Stimulated activated CD8-positive, alpha-beta memory T cell treated with anti-CD3 and anti-CD28 coated beads, Interleukin-15, amount 100 ng/mL, for 1 hour (primary cell): ENCODE measurements around the gene COL26A1.

Experiments
- DNase-seq: peaks from one replicate; pipeline ENCODE4 v3.0.0-alpha.2; 2020; ENCODE audit warnings: low read depth

The COL26A1 gene

GRCh38 chr7:101576998-101577397 lies 214.3 kb downstream of the COL26A1 start:
- DNase-seq, result no peak

GRCh38 chr7:101578552-101578951 lies 215.9 kb downstream of the COL26A1 start:
- DNase-seq, result no peak

- DNase-seq, result no peak
Measured at GRCh38 chr7:101580596-101580995, 217.9 kb downstream of the COL26A1 start.

DNA sequence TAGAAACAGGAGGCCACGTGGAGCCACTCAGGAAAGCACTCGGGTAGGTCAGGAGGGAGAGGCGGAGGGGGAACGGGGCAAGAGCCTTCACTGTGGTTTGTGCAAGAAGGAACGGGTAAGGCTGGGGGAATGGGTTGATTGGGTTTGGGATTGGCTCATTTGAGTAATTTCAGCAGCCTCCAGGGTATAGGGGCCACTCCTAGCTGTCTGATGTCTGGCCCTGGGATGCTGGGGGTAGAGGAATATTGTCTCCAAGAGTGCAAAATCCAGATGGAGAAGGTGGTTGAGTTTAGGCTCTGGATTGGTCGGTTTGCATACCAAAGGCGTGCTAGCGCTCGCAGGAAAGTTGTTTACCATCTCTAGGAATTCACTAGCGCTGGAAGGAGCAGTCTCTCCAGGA lies 219.2 kb downstream of the COL26A1 start:
- no peak for DNase-seq

GRCh38 chr7:101582971-101583370 lies 220.3 kb downstream of the COL26A1 start:
- DNase-seq, result no peak

DNA sequence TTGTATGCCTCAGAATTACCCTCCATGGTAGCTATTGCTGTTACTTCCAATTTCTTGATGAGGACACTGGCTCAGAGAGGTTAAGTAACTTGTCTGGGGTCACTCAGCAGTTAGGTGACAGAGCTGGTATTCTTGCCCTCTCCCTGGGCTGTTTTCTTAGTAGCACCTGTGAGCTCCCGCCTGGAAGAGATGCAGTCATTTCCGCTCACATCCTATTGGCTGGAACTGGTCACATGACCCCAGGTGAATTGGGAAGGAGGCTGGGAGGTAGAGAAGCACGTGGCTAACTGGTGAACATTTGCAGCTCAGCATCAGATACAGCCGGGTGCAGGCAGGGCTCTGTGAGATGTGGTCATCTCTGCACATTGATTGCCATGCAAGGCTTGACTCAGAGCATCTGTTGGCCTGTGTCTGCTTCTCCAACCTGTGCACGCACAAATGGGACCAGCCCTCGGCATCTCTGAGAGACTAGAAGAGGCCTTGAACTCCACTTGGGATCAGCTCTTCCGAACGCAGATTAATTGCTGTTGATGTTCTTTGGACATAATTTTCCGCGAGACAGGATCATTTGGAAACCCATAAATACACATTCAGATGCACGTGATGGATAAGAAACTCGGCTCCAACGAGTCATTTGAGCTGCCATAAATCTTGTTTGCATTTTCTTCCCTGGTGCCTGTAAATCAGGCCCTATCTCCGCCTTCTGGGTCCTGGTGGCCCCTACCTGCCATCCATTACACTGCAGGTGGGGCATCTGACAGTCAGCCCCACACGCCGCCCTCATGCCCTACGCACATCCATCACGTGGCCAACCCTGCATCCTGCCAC lies 223.6 kb downstream of the COL26A1 start:
- DNase-seq, result no peak

DNA sequence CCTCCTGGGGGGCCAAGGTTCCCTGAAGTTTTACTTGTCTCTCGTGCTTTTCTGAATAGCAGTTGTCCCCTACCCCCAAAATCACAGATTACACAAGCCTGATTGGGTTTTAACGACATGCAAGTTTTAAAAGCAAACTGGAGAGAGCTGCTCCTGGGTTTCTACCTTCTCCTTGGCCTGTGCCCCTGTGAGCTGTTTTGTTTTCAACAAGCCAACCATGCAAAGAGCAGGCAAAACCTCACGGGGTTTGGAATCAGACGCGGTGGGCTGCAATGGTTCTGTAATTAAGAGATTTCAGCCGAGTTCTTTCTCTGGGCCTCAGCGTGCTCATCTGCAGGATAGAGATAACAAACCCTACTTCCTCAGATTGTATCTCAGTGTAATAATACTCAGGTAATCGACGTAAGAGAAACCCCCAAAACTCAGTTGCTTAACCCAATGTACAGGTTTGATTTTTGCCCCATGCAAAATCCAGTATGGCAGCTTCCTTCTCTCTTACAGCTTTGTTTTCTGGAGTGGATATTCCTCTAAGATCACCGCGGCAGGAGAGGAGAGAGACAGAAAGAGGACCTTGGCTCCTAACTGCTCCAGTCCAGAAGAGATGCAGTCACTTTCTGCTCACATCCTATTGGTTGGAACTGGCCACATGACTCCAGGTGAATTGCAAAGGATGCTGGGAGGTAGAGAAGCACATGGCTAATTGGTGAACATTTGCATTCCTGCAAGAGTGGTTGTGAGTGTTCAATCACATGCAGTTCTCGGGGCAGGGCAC lies 224.4 kb downstream of the COL26A1 start:
- no peak for DNase-seq

DNA sequence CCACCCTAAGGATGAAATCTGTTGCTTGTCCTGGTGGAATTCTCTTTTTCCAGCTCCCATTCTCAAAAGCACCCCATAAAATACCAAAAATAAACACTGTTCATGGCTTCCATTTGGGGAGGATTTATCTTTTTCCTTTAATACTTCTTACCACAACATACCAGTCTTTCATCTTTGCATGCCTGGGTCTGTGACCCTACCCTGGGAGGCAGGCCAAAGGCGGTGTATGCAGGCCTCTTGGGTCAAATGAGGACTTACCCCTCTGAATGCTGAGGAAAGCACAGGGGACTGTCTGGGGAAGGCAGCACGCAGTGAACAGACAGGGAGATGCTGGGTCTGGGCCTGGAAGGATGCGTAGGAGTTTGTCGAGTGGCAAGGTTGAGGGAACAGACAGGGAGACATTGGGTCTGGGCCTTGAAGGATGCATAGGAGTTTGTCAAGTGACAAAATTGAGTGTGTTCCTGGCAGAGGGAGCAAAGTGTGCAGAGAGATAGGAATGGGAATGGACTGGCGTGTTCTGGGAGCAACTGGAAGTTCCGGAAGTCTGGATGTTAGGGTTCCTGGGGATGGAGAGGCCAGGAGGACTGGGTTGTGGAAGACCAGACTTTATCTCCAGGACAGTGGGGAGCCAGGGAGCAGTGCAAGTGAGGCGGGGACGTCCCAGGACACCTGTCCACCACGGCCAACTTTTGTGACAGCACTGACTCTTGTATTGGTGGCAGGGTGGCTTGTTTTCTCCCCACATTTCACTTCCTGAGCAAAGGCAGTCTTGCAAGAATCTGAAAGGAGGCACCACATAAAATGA lies 225.7 kb downstream of the COL26A1 start:
- DNase-seq, result no peak

DNA sequence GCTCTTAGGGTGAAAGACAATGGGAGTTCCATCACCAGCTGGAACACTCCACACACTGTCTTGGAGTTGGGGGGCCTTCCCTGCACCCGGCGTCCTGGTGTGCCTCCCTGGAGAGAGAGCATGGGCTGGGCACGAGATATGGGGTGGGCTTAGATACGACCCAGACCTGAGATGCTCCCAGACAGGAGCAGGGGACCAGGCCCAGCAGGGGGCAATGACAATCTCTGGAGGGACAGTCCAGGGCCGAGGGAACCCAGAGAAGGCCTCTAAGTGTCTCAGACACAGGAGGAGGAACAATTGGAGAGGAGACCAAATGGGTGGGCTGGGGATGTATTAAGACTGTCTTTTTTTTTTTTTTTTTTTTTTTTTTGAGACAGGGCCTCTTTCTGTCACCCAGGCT lies 226.4 kb downstream of the COL26A1 start:
- DNase-seq, result no peak

DNA sequence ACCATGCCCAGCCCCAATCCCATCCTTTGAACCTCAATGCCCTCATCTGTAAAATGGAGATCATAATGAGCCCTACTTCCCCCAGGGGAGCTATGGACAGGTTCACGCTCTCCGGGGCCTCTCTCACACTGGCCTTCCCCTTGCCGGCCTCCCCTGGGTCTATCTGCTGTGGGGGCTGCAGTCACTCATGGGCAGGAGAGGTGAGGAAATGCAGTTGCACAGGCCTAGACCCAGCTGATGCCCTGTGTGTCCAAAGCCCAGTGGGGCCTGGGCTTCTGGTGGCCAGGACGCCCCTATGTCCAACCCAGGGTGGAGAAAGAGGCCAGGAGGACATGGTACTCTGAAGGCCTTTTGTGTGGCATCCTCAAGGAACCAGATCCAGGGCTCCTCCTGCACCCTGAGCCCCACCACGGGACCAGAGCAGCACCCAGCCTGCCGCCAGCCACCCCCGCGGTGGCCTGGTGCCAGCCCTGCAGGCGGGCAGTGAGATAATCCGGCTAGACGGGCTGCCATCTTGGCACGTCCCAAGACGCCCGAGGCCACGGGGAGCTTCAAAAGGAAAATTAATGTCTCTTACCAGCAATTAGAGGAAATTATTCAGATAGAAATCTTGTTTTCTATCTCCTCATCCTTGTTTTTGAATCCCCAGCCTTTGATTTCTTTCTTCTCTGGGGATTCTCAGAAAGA lies 227.4 kb downstream of the COL26A1 start:
- no peak for DNase-seq

DNA sequence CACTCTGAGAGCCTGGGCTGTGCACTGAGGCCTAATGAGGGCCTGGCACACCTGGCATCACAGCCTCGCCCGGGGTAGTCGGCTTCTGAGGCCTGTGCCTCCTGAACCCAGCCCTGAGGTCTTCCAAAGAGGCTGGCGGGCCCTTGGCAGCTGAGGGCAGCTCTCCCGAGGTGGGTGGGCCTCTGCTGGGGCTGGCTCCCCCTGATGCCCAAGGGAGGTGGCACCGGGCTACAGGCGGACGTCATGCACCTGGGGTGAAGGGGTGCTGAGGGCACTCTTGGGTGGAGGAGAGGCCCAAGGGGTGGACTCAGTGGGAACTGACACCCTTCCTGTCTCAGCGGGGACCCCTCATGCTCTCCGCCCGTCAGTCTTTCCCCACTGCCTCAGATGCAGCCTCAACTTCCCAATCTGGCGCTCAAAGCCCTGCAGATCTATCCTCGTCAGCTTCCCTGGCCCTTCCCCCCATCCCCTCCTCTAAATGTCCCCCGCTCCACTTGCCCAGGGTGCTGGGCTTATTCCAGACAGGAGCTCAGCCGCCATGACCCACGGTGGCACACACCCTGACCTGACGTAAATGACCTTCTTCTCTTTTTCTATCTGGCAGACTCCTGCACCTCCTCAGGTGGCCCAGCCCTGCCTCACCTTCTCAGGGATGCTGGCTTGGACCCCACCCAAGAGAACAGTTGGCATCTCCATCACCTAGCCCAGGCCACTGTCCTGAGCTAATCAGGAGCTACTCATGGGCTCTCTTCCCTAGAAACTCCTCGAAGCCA lies 228.2 kb downstream of the COL26A1 start:
- DNase-seq, result no peak

GRCh38 chr7:101591504-101591903 lies 228.8 kb downstream of the COL26A1 start:
- DNase-seq, result no peak

GRCh38 chr7:101593556-101593955 lies 230.9 kb downstream of the COL26A1 start:
- DNase-seq, result no peak

DNA sequence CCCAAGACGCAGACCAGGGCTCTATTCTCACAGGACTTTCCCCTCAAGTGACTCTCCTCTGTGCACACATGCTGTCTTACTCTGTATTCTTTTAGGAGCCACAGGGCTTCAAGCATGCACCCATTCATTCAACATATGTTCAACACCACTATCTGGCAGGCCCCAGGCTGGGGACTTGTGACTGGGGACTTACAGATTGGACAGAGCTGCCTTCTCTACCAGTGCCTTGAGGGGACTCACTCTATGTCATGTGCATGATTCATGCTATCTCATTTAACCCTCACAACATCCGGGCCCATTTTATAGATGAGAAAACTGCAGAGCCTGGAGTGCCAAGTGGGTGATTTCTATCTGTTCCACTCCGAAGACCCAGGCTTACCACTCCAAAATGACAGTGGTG lies 232.1 kb downstream of the COL26A1 start:
- no peak for DNase-seq

DNA sequence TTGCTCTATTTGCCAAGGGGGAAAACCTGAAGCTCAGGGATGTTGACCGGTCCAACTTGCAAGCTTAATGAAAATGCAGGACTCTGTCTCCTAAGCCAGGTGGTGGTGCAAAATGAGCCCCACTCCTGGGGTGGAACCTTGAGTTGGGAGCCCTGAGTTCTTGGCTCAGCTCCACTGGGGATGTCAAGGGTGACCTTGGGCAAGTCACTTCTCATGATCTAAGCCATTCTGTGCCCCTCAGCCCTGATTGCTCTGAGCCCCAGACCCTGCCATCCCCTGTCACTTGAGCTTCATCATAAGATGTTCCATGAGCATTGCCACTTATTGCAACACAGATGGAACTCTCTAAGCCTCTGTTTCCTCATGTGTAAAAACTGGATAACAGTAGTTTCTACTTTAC lies 232.6 kb downstream of the COL26A1 start:
- no peak for DNase-seq

GRCh38 chr7:101595766-101596537 lies 233.3 kb downstream of the COL26A1 start:
- no peak for DNase-seq

- DNase-seq, result no peak
Measured at GRCh38 chr7:101596898-101597297, 234.2 kb downstream of the COL26A1 start.

GRCh38 chr7:101597941-101598340 lies 235.3 kb downstream of the COL26A1 start:
- no peak for DNase-seq

DNA sequence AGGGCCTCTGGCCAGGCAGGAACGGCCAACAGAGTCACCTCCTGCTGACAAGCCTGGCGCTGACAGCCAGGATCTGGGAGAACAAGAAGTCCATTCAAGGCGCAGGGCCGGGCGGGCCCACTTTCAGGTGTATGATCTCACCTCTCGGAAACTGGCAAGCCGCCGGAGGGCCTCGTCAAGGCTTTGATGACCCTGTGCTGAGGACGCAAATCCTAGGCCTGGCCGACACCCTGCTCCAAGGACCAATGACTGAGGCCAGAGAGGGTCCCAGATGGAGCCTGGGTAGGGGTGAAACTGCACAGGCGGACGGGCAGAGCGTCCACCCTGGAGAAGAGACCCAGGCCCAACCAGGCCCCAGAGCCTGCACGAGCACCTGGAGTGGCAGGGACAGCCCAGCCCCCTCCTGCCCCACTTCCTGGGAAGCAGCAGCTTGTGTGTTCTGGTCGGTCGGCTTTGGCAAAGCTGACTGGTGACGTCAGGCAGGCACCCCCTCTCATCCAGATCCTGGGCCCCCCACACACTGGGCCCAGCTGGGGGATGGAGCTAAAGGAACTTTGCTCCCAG lies 235.8 kb downstream of the COL26A1 start:
- no peak for DNase-seq
